IgD-negative memory B cell (primary cell): Measurements from ENCODE around the gene MT1F. TPM values are rescaled to one million over a fixed set of nuclear protein-coding genes. Genes with fewer than 3 reads are reported as not detected.
A peak's percentile ranks its signal among the peaks of the same experiment; 100 is the strongest.

ENCODE experiments used
- H3K27ac Mint-ChIP-seq, 3 donors: one replicate each; pipeline ENCODE4 v1.8.0; 2020 to 2022; ENCODE audit warnings: mild to moderate bottlenecking in 3 of 3, mixed read lengths in 3 of 3, moderate library complexity in 1 of 3
- H3K27me3 Mint-ChIP-seq: one replicate; pipeline ENCODE4 v1.8.0; 2021; ENCODE audit warnings: mixed read lengths
- H3K36me3 Mint-ChIP-seq: one replicate; pipeline ENCODE4 v1.8.0; 2020; ENCODE audit warnings: mild to moderate bottlenecking, mixed read lengths
- H3K4me1 Mint-ChIP-seq, 3 donors: one replicate each; pipeline ENCODE4 v1.8.0; 2020 to 2022; ENCODE audit warnings: mixed read lengths in 3 of 3, mild to moderate bottlenecking in 1 of 3
- H3K4me3 Mint-ChIP-seq, 4 donors: one replicate each; pipeline ENCODE4 v1.8.0; 2020 to 2022; ENCODE audit warnings: mild to moderate bottlenecking in 4 of 4, mixed read lengths in 4 of 4, moderate library complexity in 3 of 4
- H3K9me3 Mint-ChIP-seq, 3 donors: one replicate each; pipeline ENCODE4 v1.8.0; 2020 to 2021; ENCODE audit warnings: mixed read lengths in 3 of 3, mild to moderate bottlenecking in 1 of 3
- polyA plus RNA-seq: library from polyadenylated mRNA; unstranded; fragments of 300-500 nt; fragmentation: Illumina TruSeq; gene quantifications from one replicate; pipeline ENCODE4 v1.2.3, GENCODE V29; 2021

Gene MT1F
- polyA plus RNA-seq, 1 donor from 2014 or later = 9.7 TPM

- Mint-ChIP-seq H3K36me3 (no peaks in the 10 kb centered on the region), H3K4me1 (peaks cover 11 to 24% (median 11%) of the 10 kb centered on the region in 3 donors), H3K27ac (no peak overlapping the region), H3K9me3 (no peaks in the 10 kb centered on the region), H3K27me3 (peaks cover 61% of the 10 kb centered on the region), H3K4me3 (peak overlapping the region in 2 of 4 donors; percentile 45 to 55)
These were observed 24.9 kb upstream of the MT1F start for GRCh38 chr16:56632848-56633365.

GRCh38 chr16:56633535-56633934 is 24.2 kb upstream of the MT1F start:
- Mint-ChIP-seq H3K4me3 (no peak overlapping the region), H3K9me3 (no peaks in the 10 kb centered on the region)

GRCh38 chr16:56634715-56635440 is 22.9 kb upstream of the MT1F start:
- Mint-ChIP-seq H3K4me3 (peak overlapping the region in 3 of 4 donors; percentile 26 to 66 (median 65)), H3K27ac (no peak overlapping the region)

More at GRCh38 chr16:56633535-56633934, 24.2 kb upstream of the MT1F start:
- no peak overlapping the region for H3K27ac Mint-ChIP-seq
- H3K27me3 Mint-ChIP-seq = peaks cover 65% of the 10 kb centered on the region
- no peaks in the 10 kb centered on the region for H3K36me3 Mint-ChIP-seq
- H3K4me1 Mint-ChIP-seq = peaks cover 11 to 26% (median 13%) of the 10 kb centered on the region in 3 donors

GRCh38 chr16:56635441-56635967 is 22.3 kb upstream of the MT1F start:
- peak overlapping the region in 2 of 4 donors; percentile 70 to 71 for H3K4me3 Mint-ChIP-seq
- no peaks in the 10 kb centered on the region for H3K36me3 Mint-ChIP-seq
- peaks cover 5 to 19% (median 9%) of the 10 kb centered on the region in 3 donors for H3K4me1 Mint-ChIP-seq
- H3K27ac Mint-ChIP-seq = no peak overlapping the region
- H3K9me3 Mint-ChIP-seq = no peaks in the 10 kb centered on the region
- peaks cover 82% of the 10 kb centered on the region for H3K27me3 Mint-ChIP-seq

More at GRCh38 chr16:56634715-56635440, 22.9 kb upstream of the MT1F start:
- Mint-ChIP-seq H3K4me1 (peaks cover 11 to 25% (median 13%) of the 10 kb centered on the region in 3 donors), H3K9me3 (no peaks in the 10 kb centered on the region), H3K27me3 (peaks cover 77% of the 10 kb centered on the region), H3K36me3 (no peaks in the 10 kb centered on the region)

GRCh38 chr16:56636616-56637413 is 20.9 kb upstream of the MT1F start:
- Mint-ChIP-seq H3K9me3 (no peaks in the 10 kb centered on the region), H3K36me3 (no peaks in the 10 kb centered on the region), H3K4me1 (peaks cover 5 to 16% (median 9%) of the 10 kb centered on the region in 3 donors), H3K27ac (no peak overlapping the region), H3K27me3 (peaks cover 82% of the 10 kb centered on the region), H3K4me3 (no peak overlapping the region)

GRCh38 chr16:56637814-56638750 is 19.7 kb upstream of the MT1F start, which contains the start of gene MT1A:
MT1A (plus strand) TSS chr16:56638666; CDS start chr16:56638739, 73 bp downstream.
- Mint-ChIP-seq H3K27ac (no peak within 1 kb of the TSS), H3K27me3 (peaks cover 70% of the 10 kb centered on the region), H3K4me1 (peaks cover 5 to 15% (median 9%) of the 10 kb centered on the region in 3 donors), H3K36me3 (no peaks in the 10 kb centered on the region), H3K4me3 (peak within 1 kb of the TSS in 2 of 4 donors; percentile 68 to 83), H3K9me3 (no peaks in the 10 kb centered on the region)

- H3K27ac Mint-ChIP-seq = no peak overlapping the region
- H3K27me3 Mint-ChIP-seq = peaks cover 61% of the 10 kb centered on the region
- no peaks in the 10 kb centered on the region for H3K9me3 Mint-ChIP-seq
- peaks cover 11 to 21% (median 15%) of the 10 kb centered on the region in 3 donors for H3K4me1 Mint-ChIP-seq
- no peaks in the 10 kb centered on the region for H3K36me3 Mint-ChIP-seq
- peak overlapping the region in 1 of 4 donors; percentile 68 for H3K4me3 Mint-ChIP-seq
These were observed 18.7 kb upstream of the MT1F start for GRCh38 chr16:56639045-56639444.

GRCh38 chr16:56640076-56640475 is 17.7 kb upstream of the MT1F start:
- Mint-ChIP-seq H3K27me3 (peaks cover 54% of the 10 kb centered on the region), H3K36me3 (no peaks in the 10 kb centered on the region), H3K4me3 (no peak overlapping the region), H3K9me3 (no peaks in the 10 kb centered on the region), H3K4me1 (peaks cover 7 to 18% (median 13%) of the 10 kb centered on the region in 3 donors), H3K27ac (no peak overlapping the region)

- Mint-ChIP-seq H3K9me3 (no peaks in the 10 kb centered on the region), H3K27ac (no peak overlapping the region), H3K27me3 (peaks cover 54% of the 10 kb centered on the region), H3K36me3 (no peaks in the 10 kb centered on the region), H3K4me1 (peaks cover 7 to 14% (median 13%) of the 10 kb centered on the region in 3 donors), H3K4me3 (no peak overlapping the region)
These were observed 16.6 kb upstream of the MT1F start for GRCh38 chr16:56641166-56641565.

GRCh38 chr16:56643080-56643778 is 14.5 kb upstream of the MT1F start:
- Mint-ChIP-seq H3K36me3 (no peaks in the 10 kb centered on the region), H3K9me3 (no peaks in the 10 kb centered on the region), H3K27me3 (peaks cover 44% of the 10 kb centered on the region), H3K4me1 (peaks cover 7 to 10% (median 8%) of the 10 kb centered on the region in 3 donors), H3K4me3 (peak overlapping the region; percentile 58 to 86 (median 76)), H3K27ac (peak overlapping the region in 1 of 3 donors; percentile 57)

GRCh38 chr16:56643833-56644232 is 13.9 kb upstream of the MT1F start:
- Mint-ChIP-seq H3K4me1 (peaks cover 7 to 10% (median 8%) of the 10 kb centered on the region in 3 donors), H3K4me3 (peak overlapping the region; percentile 57 to 86 (median 76)), H3K9me3 (no peaks in the 10 kb centered on the region), H3K36me3 (no peaks in the 10 kb centered on the region), H3K27ac (peak overlapping the region in 2 of 3 donors; percentile 23 to 57), H3K27me3 (peaks cover 41% of the 10 kb centered on the region)

GRCh38 chr16:56645311-56645710 is 12.4 kb upstream of the MT1F start:
- no peaks in the 10 kb centered on the region for H3K9me3 Mint-ChIP-seq
- H3K27ac Mint-ChIP-seq = no peak overlapping the region
- H3K36me3 Mint-ChIP-seq = no peaks in the 10 kb centered on the region
- peaks cover 7 to 10% (median 8%) of the 10 kb centered on the region in 3 donors for H3K4me1 Mint-ChIP-seq
- H3K4me3 Mint-ChIP-seq = peak overlapping the region in 1 of 4 donors; percentile 45
- peaks cover 29% of the 10 kb centered on the region for H3K27me3 Mint-ChIP-seq

- Mint-ChIP-seq H3K9me3 (no peaks in the 10 kb centered on the region), H3K27ac (no peak overlapping the region), H3K4me1 (peaks cover 7 to 10% (median 8%) of the 10 kb centered on the region in 3 donors), H3K36me3 (no peaks in the 10 kb centered on the region), H3K4me3 (no peak overlapping the region), H3K27me3 (peaks cover 25% of the 10 kb centered on the region)
These were observed 11.9 kb upstream of the MT1F start for GRCh38 chr16:56645838-56646237.
